Uterus (tissue), 4 donors: ENCODE results near the gene TAPBP. TPM values are rescaled to one million over a fixed set of nuclear protein-coding genes. Genes with fewer than 3 reads are reported as not detected.

Experiments
- DNase-seq, 2 donors: peaks; one replicate each; pipeline ENCODE4 v3.0.0-alpha.2; 2019 to 2020
- H3K27ac ChIP-seq, 2 donors: fragments of 200-600 bp; sonication (generic); 1 replicate in 1 of 2; 2 replicates in 1 of 2; pipeline ENCODE4 v1.5.1; 2016 to 2018
- H3K27me3 ChIP-seq, 2 donors: fragments of 200-600 bp; sonication (generic); one replicate each; pipeline ENCODE4 v1.5.1; 2018 to 2019; ENCODE audit warnings: control low read depth in 1 of 2
- H3K36me3 ChIP-seq, 2 donors: fragments of 200-600 bp; sonication (generic); one replicate each; pipeline ENCODE4 v1.5.1; 2019; ENCODE audit warnings: control low read depth in 1 of 2
- H3K4me1 ChIP-seq, 2 donors: fragments of 200-600 bp; sonication (generic); one replicate each; pipeline ENCODE4 v1.5.1; 2018 to 2019; ENCODE audit warnings: control low read depth in 1 of 2
- H3K4me3 ChIP-seq, 2 donors: fragments of 200-600 bp; sonication (generic); 1 replicate in 1 of 2; 2 replicates in 1 of 2; pipeline ENCODE4 v1.5.1; 2018 to 2019; ENCODE audit warnings: mild to moderate bottlenecking in 1 of 2
- H3K9me3 ChIP-seq, 2 donors: fragments of 200-600 bp; sonication (generic); one replicate each; pipeline ENCODE4 v1.5.1; 2019; ENCODE audit warnings: control low read depth in 1 of 2
- POLR2A ChIP-seq, 2 donors: fragments of 450-650 bp; IDR thresholded peaks; one replicate each; pipeline ENCODE4 v1.6.1; 2016; ENCODE audit warnings: antibody characterized with exemption in 2 of 2, mild to moderate bottlenecking in 1 of 2, moderate library complexity in 1 of 2
- intact Hi-C: fragments of 100-400 bp; cut with DNase I; formaldehyde crosslinking; loops from one replicate; pipeline ENCODE4 v1.15.1; 2023; ENCODE audit warnings: low total_unique reads
- total RNA-seq, 4 donors: library from RNA; depleted of rRNA in 3 of 4; stranded (reverse); fragments of >200 nt in 3 of 4; gene quantifications; one replicate each; pipeline versions ENCODE4 v1.1.0 to v1.2.4, GENCODE V29; 2014 to 2023
- TF ChIP-seq, protein P1 (sequence below), 4 experiments: fragments of 200-600 bp in 2 of 4; fragments of 450-650 bp in 2 of 4; sonication (generic) in 2 of 4; IDR thresholded peaks; one replicate each; pipeline ENCODE4 v1.5.1; 2016 to 2019; ENCODE audit warnings: antibody characterized with exemption in 4 of 4, mild to moderate bottlenecking in 2 of 4, moderate library complexity in 1 of 4
- donor health status: DM: yes; HTN: yes; CAD: no.

TAPBP gene
- total RNA-seq, 4 donors from 2014 or later, result 17.6 to 83.9 (median 41.4) TPM

DNA sequence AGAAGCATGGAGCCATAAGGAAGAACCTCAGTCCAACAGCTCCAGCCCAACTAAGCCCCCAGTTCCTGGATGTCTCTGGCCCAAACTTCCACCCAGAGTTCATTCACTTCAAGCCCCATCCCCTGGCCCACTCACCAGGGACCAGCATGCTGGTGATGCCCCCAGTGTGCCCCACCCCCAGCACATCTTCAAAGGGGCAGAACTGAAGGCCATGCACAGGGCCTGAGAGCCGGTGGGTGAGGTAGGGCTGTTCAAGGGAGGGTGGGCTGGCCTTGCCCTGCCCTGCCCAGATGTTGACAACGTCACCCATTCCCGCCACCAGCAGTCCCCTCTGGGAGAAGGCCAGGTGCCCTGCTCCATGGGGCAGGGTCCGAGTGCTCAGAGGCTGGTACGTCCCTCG is 33.3 kb downstream of the TAPBP start:
- TF ChIP-seq, protein P1, sequence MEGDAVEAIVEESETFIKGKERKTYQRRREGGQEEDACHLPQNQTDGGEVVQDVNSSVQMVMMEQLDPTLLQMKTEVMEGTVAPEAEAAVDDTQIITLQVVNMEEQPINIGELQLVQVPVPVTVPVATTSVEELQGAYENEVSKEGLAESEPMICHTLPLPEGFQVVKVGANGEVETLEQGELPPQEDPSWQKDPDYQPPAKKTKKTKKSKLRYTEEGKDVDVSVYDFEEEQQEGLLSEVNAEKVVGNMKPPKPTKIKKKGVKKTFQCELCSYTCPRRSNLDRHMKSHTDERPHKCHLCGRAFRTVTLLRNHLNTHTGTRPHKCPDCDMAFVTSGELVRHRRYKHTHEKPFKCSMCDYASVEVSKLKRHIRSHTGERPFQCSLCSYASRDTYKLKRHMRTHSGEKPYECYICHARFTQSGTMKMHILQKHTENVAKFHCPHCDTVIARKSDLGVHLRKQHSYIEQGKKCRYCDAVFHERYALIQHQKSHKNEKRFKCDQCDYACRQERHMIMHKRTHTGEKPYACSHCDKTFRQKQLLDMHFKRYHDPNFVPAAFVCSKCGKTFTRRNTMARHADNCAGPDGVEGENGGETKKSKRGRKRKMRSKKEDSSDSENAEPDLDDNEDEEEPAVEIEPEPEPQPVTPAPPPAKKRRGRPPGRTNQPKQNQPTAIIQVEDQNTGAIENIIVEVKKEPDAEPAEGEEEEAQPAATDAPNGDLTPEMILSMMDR (IDR thresholded peaks at IDR 0.05), result no peak
- TF ChIP-seq POLR2A (IDR thresholded peaks at IDR 0.05), result no peak
- intact Hi-C loops, result no loop called here
- Histone ChIP-seq H3K27ac (no peak overlapping the region), H3K27me3 (no peaks in the 10 kb centered on the region), H3K4me1 (peaks cover 0 to 5% of the 10 kb centered on the region in 2 donors), H3K4me3 (no peak overlapping the region), H3K9me3 (no peaks in the 10 kb centered on the region), H3K36me3 (no peaks in the 10 kb centered on the region)
- DNase-seq, result no peak

DNA sequence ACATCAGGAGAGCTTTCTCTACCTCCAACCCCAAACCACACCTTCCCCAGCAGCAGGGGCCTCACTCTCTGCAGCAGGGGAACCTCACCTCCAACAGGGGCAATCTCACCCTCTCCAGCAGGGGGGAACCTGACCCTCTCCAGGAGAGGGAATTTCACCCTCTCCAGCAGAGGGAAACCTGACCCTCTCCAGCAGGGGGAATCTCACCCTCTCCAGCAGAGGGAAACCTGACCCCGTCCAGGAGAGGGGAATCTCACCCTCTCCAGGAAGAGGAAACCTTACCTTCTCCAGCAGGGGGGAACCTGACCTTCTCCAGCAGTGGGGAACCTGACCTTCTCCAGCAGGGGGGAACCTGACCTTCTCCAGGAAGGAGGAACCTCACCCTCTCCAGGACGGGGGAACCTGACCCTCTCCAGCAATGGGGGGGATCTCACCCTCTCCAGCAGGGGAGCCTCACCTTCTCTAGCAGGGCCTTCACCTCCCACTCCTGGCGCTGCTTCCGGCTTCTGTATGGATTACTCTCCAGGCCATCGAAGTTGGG is 33.8 kb downstream of the TAPBP start:
- no peak for TF ChIP-seq POLR2A (IDR thresholded peaks at IDR 0.05)
- TF ChIP-seq, protein P1 (IDR thresholded peaks at IDR 0.05), result no peak
- H3K4me3 ChIP-seq, result no peak overlapping the region
- no peak overlapping the region for H3K27ac ChIP-seq
- no peaks in the 10 kb centered on the region for H3K9me3 ChIP-seq
- H3K36me3 ChIP-seq, result no peaks in the 10 kb centered on the region
- intact Hi-C loops, result no loop called here
- DNase-seq, result no peak
- H3K27me3 ChIP-seq, result no peaks in the 10 kb centered on the region
- H3K4me1 ChIP-seq, result peaks cover 0 to 5% of the 10 kb centered on the region in 2 donors

DNA sequence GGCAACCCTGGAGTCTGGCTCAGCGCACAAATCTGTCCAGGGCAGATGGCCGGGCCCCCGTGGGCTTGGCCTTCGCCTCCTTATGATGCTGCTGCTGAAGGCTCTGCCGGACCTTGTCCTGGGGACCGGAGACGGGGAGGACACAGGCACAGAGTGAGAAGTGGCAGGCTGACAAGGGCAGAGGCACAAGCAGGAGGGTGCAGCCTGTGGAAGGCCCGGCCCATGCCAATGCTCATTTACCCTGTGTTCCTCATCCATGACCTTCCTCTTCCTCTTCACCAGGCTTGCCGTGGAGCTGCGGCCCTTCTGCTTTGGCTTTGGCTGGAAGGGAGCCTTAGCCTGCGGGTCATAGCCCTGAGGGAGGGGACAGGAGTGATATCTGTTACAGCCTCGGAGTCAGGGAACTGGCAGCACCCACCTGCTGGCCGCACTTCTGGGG is 34.6 kb downstream of the TAPBP start:
- H3K27me3 ChIP-seq, result no peaks in the 10 kb centered on the region
- H3K27ac ChIP-seq, result no peak overlapping the region
- intact Hi-C loops, result no loop called here
- no peak overlapping the region for H3K4me3 ChIP-seq
- no peak for DNase-seq
- no peaks in the 10 kb centered on the region for H3K9me3 ChIP-seq
- no peaks in the 10 kb centered on the region for H3K36me3 ChIP-seq
- peaks cover 0 to 5% of the 10 kb centered on the region in 2 donors for H3K4me1 ChIP-seq
- TF ChIP-seq, protein P1 (IDR thresholded peaks at IDR 0.05), result no peak
- no peak for TF ChIP-seq POLR2A (IDR thresholded peaks at IDR 0.05)

DNA sequence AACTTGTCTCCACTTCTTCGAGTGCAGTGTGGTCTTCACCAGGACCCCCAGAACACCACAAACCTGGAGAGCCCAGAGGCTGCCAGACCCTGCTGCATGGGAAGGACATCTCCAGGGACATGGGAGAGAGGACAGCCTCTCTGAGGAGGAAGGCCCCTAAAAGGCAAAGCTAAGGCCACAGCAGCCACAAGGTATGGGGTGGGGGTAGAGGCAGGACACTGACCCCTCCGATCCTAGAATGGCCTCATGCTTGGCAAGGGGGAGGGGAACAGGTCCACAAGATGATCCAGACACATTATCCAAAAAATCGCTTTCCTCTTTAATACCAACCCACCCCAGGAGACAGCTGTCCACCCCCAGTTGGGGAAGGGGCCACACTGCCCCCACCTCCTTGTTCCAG is 35.1 kb downstream of the TAPBP start:
- H3K4me3 ChIP-seq, result no peak overlapping the region

DNA sequence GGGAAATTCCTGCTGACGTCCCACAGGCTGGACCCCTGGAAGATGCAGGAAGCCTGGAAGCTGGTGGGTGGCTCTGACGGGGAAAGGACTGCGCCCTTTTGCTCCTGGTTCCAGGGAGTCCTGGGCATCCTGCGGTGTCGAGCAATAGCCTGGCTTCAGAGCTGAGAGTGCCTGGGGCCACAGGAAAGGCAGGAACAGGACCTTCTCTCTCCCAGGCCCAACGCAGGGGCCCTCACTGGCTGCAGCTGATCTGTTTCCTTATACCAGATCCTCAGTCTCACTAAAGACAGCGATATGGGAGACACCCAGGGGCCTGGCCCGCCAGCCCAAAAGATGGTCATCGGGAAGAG is 35.5 kb downstream of the TAPBP start:
- DNase-seq, result no peak
- Histone ChIP-seq H3K4me1 (peaks cover 0 to 5% of the 10 kb centered on the region in 2 donors), H3K9me3 (no peaks in the 10 kb centered on the region), H3K27me3 (no peaks in the 10 kb centered on the region), H3K4me3 (no peak overlapping the region), H3K27ac (no peak overlapping the region), H3K36me3 (no peaks in the 10 kb centered on the region)
- no peak for TF ChIP-seq POLR2A (IDR thresholded peaks at IDR 0.05)
- TF ChIP-seq, protein P1 (IDR thresholded peaks at IDR 0.05), result no peak
- intact Hi-C loops, result no loop called here

More for the DNA sequence above, 35.1 kb downstream of the TAPBP start:
- no peaks in the 10 kb centered on the region for H3K9me3 ChIP-seq
- H3K27ac ChIP-seq, result no peak overlapping the region
- H3K36me3 ChIP-seq, result no peaks in the 10 kb centered on the region
- H3K27me3 ChIP-seq, result no peaks in the 10 kb centered on the region
- H3K4me1 ChIP-seq, result peaks cover 0 to 5% of the 10 kb centered on the region in 2 donors
- no peak for DNase-seq
- intact Hi-C loops, result no loop called here
- TF ChIP-seq, protein P1 (IDR thresholded peaks at IDR 0.05), result no peak
- TF ChIP-seq POLR2A (IDR thresholded peaks at IDR 0.05), result no peak
